ENCODE results near the gene C1QTNF6. TPM values are rescaled to one million over a fixed set of nuclear protein-coding genes. Genes with fewer than 3 reads are reported as not detected.
"Not testable (repeated sequence)": the region's sequence is repeated elsewhere in the genome, so short reads cannot be mapped to it uniquely, and the experiment has no call there.

Gene C1QTNF6
- total RNA-seq, 1 donor from 2014 or later: 1.6 TPM

DNA sequence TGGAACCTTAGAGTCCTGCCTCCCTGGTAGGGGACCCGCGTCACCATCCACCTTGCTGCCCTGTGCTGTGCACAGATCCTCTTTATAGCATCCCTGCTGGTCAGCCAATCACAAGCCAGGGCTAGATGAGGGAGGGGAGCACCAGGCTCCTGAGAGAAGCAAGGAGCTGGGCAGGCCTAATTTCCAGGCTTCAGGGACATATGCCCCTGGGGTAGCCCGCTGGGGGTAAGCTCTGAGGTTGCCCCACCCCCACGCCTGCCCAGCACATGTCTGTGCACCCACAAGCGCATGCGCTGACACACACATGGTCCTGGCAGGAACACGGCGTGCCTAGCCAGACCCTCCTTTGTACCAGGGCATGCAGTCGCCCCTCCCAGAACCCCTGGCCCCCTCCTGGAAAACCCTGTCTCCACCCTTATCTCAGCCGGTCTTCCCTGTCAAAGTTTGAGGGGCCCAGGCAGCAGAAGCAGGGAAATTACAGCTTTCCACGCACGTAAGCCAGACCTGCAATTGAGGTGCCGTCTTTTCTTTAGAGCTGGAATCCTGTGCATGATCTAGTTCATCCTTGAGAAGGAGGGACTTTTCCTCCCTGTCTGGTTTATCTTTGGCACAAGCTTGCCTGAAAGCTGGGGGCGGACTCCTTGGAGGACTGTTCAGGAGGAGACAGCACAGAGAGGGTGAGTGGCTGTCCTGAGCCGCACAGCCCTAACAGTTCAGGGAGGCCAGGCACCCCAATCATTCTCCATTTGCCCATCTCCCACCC lies 22.2 kb upstream of the C1QTNF6 start:
- DNase-seq (ENCODE audit: missing footprints): no peak
- no peak for ATAC-seq
- intact Hi-C loops (cut with DNase I): no loop called here

DNA sequence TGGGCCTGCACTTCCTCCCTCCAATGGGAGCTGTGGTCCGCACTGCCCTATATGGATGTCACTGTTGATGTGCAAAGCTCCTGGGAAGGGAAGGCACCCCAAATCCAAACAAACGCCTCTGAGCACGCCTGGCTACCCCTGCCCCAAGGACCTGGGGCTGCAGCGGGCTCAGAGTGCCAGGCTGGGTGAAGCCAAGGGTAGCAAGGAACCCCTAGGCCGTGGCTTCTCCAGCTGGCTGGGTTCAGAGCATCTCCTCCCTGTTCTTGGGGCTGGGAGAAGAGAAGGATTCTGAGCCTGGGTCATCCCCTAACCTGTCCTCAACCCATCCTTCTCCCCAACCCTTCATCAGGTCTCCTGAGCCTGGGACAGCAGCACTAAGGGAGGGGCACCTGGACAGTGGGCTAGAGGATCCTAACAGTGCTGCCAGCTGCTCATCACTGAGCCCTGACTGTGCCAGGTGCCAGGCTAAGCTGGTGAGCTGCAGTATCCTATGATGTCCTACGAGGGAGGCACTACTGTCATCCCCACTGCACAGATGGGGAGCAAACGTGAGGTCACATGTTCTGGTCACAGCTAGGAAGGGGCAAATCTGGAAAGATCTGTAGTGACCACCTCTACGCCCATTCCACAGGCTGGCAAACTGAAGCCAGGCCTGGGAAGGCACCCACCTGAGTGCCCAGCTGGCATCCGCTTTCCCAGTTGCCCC lies 21.2 kb upstream of the C1QTNF6 start:
- DNase-seq (ENCODE audit: missing footprints) (no peak), ATAC-seq (no peak)
- intact Hi-C loops (cut with DNase I): no loop called here

DNA sequence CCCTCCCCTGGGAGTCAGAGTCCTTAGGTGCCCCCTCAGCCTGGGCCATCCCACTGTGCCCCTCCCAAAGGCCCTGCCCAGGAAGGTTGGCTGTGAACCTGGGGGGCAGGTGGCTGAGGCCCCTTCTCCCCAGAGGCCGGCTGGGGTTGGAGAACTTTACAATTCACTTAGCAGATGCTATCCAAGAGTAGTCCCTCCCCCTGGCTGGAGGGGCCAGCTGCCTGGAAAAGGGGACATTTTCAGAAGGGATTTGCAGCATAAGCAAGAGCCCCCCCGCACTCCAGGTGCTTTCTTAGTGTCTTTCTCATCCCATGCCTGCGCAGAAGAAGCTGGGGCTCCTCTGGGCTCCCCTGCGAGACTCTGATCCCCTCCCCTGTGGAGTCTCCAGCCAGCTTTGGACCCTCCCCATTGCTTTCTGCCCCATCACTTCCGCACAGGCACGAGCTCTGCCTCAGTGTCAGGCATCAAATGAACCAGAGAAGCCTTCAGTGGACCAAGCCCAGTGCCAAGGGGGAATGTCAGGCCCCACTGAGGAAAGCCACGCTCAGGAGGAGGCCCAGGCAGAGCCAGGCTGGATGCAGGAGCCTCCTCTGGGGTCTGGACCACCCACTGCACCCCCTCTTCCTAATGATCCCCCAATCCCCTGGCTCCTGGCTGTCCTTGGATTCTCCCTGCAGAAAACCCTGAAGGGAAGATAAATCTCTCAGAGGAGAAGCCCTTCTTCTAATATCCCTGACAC lies 20.5 kb upstream of the C1QTNF6 start:
- DNase-seq (ENCODE audit: missing footprints) (no peak), ATAC-seq (no peak)
- intact Hi-C loops (cut with DNase I): no loop called here

DNA sequence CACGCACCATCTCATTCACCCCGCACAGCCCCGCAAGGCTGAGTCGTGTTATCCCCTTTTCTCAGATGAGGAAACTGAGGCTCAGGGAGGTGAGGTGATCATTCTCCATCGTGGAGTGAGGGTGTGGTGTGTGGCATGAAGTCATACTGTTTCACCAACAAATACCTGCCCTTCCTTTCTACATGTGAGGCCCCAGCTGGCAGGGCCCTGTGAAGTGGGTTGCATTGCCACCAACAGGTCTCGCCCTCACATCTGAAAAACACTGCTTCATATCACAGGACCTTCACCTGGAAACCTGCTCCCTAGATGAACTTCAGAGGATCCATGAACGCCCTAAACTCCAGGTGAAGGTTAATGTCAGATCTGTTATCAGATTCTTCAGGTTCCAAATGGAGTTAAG lies 19.9 kb upstream of the C1QTNF6 start:
- no peak for DNase-seq (ENCODE audit: missing footprints)
- intact Hi-C loops (cut with DNase I): no loop called here
- no peak for ATAC-seq

DNA sequence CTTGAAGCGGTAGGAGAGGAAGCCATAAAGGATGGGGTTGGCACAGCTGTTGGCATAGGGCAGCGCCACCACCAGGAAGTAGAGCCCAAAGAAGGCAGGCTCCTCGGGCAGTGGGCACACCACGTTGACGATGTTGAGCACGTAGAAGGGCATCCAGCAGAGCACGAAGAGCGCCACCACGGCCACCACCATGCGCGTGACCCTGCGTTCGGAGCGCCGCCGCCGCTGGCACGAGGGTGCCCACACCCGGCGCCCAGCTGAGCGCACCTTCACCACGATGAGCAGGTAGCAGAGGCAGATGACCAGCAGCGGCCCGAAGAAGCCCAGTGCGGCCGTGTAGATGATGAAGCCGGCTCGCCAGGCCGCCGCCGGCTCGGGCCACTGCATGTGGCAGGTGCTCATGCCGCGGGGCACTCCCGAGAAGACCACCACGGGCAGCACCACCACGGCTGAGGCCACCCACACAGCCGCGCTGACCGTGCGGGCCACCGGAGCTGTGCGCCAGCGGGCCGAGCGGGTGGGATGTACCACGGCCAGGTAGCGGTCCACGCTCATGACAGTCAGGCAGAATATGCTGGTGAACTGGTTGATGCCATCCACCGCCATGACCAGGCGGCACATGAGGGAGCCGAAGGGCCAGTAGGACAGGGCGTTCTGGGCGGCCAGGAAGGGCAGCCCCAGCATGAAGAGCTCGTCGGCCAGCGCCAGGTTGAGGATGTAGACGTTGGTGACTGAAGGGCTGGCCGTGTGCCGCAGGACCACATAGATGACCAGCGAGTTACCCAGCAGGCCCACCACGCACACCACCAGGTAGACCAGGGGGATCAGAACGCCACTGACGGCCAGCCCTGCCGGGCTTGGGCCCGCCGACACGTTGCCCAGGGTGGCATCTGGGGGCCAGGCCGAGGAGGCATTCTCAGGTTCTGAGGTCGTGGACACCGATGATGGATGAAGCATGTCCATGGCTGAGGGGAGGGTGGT lies 19.1 kb upstream of the C1QTNF6 start:
- DNase-seq (ENCODE audit: missing footprints) (no peak), ATAC-seq (no peak)
- intact Hi-C loops (cut with DNase I): no loop called here

DNA sequence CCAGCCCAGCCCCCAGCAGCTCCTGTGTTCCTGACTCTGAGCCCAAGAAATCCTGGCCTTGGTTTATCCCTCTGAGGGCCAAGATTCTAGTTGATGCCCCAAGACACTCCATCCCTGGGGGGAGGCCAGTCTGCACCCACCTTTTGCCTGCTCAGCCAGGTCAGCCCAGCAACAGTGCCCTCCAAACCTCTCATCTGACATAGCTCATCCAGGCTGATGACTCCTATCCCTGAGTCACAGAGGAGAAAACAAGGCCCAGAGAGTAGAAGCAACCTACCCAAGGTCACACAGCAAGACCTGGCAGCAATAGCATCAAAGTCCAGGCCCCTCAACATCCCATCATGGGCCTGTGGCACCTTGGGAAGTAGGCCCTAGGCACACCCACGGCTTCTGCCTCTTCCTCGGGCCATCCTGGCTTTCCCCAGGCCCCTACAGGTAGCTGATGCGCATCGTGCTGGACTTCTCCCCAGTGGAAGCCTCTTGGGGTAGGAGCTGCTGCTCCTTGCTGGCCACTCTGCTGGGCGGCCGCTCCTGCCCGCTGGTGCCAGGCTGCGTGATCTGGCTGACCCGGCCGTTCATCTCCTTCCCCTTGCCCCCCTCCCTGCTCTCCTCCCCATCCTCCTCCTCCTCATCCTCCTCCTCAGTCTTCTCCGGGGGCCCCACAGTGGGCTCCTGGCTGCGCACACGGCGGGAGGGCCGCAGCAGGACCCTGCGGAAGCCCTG lies 18.2 kb upstream of the C1QTNF6 start:
- intact Hi-C loops (cut with DNase I): no loop called here
- no peak for DNase-seq (ENCODE audit: missing footprints)

DNA sequence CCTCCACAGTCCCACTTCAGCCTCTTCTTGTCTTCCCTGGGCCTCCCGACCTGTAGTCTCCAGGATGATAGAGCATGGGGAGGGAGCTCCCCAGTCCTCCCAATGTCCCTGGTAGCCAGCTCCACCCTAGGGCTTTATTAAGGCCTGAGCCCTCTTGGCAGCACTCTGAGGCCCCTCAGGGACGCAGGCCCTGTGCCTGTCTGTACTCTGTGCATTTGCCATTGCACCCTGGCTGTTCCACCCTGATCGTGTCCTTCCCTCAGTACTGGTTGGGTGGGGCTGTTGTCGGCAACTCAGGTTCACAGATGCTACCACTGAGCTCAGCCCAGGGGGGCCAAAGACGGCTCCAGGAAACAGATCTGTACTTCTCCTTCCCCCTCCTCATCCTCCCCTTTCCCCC lies 17.0 kb upstream of the C1QTNF6 start:
- intact Hi-C loops (cut with DNase I): no loop called here
- DNase-seq (ENCODE audit: missing footprints): no peak
- no peak for ATAC-seq

More for the DNA sequence above, 18.2 kb upstream of the C1QTNF6 start:
- ATAC-seq: no peak

DNA sequence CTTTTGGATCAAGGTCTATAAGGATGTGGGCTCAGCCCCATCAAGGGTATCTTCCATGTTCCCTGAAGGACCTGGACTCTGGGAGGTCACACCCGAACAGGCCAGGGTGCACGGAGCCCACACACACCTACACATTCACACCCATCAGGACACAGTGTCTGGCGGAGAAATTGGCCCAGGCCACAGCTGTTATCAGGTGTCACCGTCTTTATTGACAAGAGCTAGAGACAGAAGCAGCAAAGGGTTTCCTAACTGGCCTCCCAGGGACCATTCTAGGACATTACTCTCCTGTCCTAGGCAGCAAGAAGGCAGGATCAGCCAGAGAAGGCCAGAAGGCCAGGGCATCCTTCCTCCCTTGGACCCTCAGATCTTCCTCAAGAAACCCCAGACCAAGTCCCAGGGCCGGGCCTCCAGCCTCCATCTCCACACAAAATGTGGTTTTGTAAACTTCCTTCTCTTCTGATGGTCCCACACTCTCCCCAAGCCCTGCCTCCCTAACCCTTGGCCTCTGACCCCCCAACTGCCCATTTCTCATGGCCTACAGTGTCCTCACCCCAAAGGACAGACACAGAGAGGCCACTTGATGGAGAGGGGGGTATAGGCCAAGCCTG lies 16.1 kb upstream of the C1QTNF6 start:
- intact Hi-C loops (cut with DNase I): no loop called here
- no peak for ATAC-seq
- no peak for DNase-seq (ENCODE audit: missing footprints)

DNA sequence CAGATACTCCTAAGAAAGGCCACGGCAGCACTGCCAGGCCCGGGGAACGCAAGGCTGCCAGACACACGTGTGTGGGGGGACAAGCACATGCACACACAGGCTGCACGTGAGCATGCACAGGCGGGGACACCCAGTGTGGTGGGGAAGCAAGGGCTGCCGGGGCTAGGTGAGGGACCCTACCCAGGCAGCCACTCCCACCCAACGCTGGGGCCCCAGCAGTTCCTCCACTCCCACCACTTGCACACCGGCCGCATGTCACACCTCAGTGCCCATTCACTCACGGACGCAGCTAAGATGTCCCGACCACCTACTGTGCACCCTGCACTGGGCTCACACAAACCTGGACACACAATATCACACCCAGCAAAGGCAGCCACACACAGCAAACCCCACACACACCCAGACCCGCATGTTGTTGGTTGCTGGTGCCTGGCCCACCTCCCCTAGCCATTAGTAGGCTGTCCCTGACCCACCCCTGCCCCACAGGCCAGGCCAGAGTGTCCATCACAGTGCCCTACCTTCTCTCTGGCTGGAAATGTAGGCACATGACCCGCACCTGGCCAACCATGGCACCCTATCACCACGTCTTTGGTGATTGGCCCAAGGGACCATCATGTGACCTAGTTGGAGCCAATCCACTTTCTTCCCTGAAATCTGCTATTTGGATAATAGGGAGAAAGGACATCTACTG lies 15.5 kb upstream of the C1QTNF6 start:
- no peak for ATAC-seq
- no peak for DNase-seq (ENCODE audit: missing footprints)
- intact Hi-C loops (cut with DNase I): no loop called here

DNA sequence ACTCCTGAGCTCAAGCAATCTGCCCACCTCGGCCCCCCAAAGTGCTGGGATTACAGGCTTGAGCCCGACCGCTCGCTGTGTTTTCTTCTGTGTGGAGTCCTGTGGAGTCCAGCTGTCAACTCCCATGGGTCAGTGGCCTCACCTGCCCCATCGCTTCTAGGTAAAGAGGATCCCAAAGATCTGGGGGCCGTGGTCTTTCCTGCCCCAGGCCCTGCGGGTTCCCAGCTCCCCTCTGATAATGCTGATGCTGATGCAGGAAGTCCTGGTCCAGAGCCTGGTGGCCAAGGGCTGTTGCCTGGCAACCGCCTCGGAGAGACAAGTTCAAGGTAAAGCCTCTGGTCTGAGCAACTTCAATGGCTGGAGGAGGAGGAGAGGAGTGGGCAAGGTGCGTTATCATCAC lies 14.7 kb upstream of the C1QTNF6 start:
- intact Hi-C loops (cut with DNase I): no loop called here
- ATAC-seq (no peak), DNase-seq (ENCODE audit: missing footprints) (no peak)

DNA sequence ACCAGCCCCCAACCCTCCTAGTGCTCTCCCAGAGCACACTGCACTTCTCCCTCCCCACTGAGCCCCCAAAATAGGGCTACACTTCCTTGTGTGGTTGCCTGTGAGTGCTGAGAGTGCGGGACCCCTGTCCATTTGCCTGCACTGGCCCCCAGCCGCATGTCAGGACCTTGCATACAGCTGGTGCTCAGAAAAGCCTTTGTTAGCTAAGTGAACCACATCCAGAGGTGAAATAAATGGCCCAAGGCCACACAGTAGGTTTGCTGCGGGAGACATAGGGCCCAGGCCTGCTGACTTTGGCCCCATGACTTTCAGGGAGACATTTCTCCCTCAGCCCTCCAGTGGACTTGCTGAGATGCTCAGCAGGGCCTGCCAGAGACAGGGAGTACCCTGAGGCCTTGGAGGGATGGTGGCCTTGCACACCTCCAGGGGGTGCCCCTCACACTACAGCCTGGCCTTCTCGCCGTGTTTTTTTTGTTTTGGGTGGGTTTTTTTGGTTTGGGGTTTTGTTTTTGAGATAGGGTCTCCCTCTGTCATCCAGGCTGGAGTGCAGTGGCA lies 14.0 kb upstream of the C1QTNF6 start:
- intact Hi-C loops (cut with DNase I): no loop called here
- ATAC-seq: no peak

DNA sequence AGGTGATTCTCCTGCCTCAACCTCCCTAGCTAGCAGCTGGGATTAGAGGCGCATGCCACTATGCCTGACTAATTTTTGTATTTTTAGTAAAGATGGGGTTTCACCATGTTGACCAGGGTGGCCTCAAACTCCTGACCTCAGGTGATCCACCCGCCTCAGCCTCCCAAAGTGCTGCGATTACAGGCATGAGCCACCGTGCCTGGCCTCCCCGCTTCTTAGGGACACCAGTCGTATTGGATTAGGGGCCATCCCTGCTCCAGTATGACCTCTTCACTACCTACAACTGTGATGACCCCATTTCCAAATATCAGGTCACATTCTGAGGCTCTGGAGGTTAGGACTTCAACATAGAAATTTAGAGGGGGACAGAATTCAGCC lies 13.4 kb upstream of the C1QTNF6 start:
- DNase-seq (ENCODE audit: missing footprints); intact Hi-C loops (cut with DNase I); ATAC-seq: not testable (repeated sequence)

More for the DNA sequence above, 14.0 kb upstream of the C1QTNF6 start:
- no peak for DNase-seq (ENCODE audit: missing footprints)

DNA sequence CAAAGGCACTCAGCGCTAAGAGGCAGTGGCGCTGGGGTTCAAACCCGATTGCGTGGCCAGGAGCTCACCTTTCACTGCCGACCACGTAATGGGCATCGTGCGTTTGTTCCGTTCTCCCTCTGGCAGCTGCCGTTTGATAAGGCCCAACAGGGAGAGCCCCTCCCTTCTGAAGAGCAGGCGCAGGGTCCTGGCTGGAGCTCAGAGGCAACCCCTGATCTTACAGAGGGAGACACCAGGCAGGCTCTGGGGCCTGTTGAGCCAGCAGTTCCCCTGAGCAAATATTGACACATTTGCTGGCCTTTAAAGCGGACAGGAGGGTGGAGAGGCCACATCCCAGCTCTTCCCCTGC lies 11.7 kb upstream of the C1QTNF6 start:
- intact Hi-C loops (cut with DNase I): loop anchor here (2.0 to 5.0 kb wide), 2 partner anchors 123 to 417 kb away; no protein-coding TSS in a partner anchor
- no peak for DNase-seq (ENCODE audit: missing footprints)
- no peak for ATAC-seq

DNA sequence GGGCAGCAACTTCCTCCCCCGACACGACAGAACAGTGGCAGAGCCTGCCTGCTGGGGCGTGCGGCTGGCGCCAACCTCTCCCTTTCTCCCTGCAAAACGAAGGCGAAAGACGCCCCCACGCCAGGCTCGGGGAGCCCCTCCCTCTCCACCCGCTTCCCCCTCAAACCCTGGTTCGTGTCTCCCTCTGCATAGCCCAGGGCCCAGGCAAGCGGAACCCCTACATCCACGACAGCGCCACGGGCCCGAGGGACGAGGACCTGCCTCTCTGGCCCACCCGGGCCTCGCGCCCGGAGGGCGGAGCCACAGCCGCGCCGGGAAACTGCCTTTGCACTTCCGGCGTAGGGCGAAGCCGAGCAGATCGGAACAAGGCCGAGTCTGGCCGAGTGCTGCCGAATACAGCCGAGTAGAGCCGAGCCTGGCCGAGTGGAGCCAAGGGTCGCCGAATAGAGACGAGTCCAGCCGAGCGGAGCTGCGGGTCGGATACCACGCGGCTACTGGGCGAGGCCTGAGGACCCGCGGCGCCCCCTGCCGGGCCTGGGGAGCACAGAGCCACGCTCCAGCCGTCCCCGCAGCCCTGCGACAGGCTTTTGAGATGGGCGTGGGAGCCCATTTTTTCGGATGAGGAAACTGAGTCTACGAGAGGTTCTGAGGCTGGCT lies 11.2 kb upstream of the C1QTNF6 start:
- peak; percentile 95 for ATAC-seq
- intact Hi-C loops (cut with DNase I): loop anchor here (2.0 to 5.0 kb wide), 2 partner anchors 122 to 417 kb away; no protein-coding TSS in a partner anchor

DNA sequence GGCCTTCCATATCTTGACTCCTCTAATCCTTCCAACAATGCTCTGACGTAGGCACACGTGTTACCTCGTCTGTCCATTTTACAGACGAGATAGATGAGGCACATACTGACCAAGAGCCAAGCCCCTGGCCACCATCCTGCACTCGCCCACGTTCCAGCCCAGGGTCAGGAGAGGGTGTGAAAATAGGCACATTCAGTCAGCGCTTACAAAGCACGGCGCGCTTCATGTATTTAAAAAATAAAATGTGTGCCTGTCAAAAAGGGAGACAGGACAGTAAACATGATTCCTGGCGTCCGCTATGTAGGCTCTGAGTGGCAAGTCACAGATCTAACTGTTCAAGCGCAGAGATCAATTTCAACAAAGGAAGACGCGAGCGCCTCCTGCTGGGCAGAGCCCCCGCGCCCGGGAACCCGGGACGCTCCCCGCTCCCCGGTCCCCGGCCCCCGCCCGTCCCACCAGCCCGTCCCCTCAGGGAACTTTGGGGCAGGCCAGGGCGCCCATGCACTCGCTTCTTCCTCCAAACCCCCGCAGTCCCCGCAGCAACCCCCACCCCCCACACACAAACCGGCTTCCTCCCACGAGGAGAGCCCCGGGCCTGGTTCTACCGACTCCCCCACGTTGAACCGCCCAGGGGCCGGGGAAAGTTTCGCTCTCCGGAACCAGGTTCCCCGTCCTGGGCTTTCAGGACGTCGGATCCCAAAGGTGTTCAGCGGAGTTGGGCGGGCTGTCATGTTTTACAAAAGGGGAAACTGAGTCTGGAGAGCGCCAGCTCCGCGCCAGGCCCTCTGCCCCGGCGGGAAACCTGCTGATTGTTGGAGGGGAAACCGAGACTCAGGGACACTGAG lies 10.4 kb upstream of the C1QTNF6 start:
- ATAC-seq (peak; percentile 62), DNase-seq (ENCODE audit: missing footprints) (peak; percentile 91)
- intact Hi-C loops (cut with DNase I): loop anchor here (1.0 to 5.0 kb wide), 3 partner anchors 32 to 416 kb away; no protein-coding TSS in a partner anchor

More for the DNA sequence above, 11.2 kb upstream of the C1QTNF6 start:
- peak; percentile 99 for DNase-seq (ENCODE audit: missing footprints)
